ENCODE data around the gene CLASP2. TPM values are rescaled to one million over a fixed set of nuclear protein-coding genes. Genes with fewer than 3 reads are reported as not detected.
A peak's percentile ranks its signal among the peaks of the same experiment; 100 is the strongest.
"Not testable (repeated sequence)": the region's sequence is repeated elsewhere in the genome, so short reads cannot be mapped to it uniquely, and the experiment has no call there.

CLASP2 gene
- total RNA-seq, 1 donor from 2014 or later, result 1,092 TPM

- DNase-seq (ENCODE audit: low spot score in 2 of 2) (no peak), FAIRE-seq (no peak)
These were observed 23.1 kb downstream of the CLASP2 start for GRCh38 chr3:33694944-33695343.

- FAIRE-seq (no peak), DNase-seq (ENCODE audit: low spot score in 2 of 2) (no peak)
These were observed 27.7 kb downstream of the CLASP2 start for GRCh38 chr3:33690341-33690740.

- no peak for FAIRE-seq
These were observed 30.5 kb downstream of the CLASP2 start for GRCh38 chr3:33687406-33688010.

DNA sequence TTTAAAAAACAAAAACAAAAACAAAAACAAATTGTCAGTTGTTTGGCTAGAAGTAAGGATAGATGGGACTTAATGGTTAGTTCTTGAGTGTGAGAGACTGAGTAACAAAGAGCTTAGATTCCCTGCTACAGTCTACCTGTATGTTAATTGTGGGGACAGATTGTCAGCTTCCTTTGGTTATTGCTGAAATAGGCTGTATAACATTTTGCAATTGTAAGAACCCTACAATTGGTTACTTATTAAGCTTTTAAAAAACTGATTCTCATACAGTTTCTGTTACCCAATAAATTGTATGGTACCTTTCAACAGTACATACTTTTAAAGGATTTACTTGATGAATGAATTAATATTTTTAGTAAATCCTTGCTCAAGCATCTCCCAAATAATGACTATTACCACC is 35.3 kb downstream of the CLASP2 start:
- no peak for DNase-seq (ENCODE audit: low spot score in 2 of 2)
- FAIRE-seq, result no peak

More at GRCh38 chr3:33687406-33688010, 30.5 kb downstream of the CLASP2 start:
- DNase-seq (ENCODE audit: low spot score in 2 of 2), result no peak

DNA sequence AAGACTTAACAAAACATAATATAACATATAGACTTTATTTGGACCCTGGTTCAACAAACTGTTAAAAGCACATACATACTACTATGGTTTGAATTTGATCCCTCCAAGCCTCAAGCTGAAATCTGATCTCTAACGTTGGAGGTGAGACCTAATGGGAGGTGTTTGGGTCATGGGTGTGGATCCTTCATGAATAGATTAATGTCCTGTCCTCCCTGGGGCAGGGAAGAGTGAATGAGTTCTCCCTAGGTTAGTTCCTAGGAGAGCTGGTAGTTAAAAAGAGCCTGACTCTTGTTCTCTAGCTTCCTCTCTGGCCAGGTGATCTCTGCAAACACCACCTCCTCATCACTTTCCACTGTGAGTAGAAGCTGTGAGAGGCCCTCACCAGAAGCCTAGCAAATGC is 36.4 kb downstream of the CLASP2 start:
- no peak for FAIRE-seq
- DNase-seq (ENCODE audit: low spot score in 2 of 2), result no peak

DNA sequence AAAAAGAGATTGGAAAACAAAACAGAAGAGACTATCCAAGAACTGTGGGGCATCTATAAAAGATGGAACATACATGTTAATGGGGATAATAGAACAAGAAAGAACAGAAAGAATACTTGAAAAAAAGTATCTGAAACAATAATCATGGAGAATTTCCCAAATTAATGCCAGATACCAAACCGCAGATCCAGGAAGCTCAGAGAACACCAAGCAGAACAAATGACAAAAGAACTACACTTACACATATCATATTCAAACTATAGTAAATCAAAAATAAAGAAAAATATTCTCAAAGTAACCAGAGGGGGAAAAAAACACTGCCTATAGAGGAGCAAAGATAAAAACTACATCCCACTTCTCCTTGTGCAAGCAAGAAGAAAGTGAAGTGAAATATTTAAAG is 40.0 kb downstream of the CLASP2 start:
- DNase-seq (ENCODE audit: low spot score in 2 of 2), result no peak
- no peak for FAIRE-seq

DNA sequence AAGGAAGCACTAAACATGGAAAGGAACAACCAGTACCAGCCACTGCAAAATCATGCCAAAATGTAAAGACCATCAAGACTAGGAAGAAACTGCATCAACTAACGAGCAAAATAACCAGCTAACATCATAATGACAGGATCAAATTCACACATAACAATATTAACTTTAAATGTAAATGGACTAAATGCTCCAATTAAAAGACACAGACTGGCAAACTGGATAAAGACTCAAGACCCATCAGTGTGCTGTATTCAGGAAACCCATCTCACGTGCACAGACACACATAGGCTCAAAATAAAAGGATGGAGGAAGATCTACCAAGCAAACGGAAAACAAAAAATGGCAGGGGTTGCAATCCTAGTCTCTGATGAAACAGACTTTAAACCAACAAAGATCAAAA is 44.6 kb downstream of the CLASP2 start:
- not testable (repeated sequence) for FAIRE-seq; DNase-seq (ENCODE audit: low spot score in 2 of 2)

- DNase-seq (ENCODE audit: low spot score in 2 of 2) (no peak), FAIRE-seq (no peak)
These were observed 49.4 kb downstream of the CLASP2 start for GRCh38 chr3:33668618-33669017.

DNA sequence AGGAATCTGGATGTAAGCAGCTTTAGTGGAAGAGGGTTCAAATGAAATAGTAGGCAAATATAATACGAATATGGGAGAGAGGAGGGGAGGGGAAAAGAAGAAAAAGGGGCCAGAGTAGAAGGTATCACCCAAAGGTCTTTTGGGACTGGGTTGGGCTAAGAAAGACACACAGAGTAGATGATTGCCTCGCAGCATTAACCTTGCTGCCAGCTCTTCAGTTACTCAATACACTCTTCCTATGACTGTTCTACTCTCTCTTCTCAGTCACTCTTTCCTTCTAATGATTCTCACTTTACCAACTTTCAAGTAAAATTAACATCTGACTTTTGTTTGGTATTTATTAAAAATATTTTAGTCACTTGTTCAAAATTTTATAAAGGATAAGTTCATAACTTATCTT is 52.8 kb downstream of the CLASP2 start:
- FAIRE-seq, result no peak
- no peak for DNase-seq (ENCODE audit: low spot score in 2 of 2)

- no peak for FAIRE-seq
These were observed 53.9 kb downstream of the CLASP2 start for GRCh38 chr3:33664195-33664594.

DNA sequence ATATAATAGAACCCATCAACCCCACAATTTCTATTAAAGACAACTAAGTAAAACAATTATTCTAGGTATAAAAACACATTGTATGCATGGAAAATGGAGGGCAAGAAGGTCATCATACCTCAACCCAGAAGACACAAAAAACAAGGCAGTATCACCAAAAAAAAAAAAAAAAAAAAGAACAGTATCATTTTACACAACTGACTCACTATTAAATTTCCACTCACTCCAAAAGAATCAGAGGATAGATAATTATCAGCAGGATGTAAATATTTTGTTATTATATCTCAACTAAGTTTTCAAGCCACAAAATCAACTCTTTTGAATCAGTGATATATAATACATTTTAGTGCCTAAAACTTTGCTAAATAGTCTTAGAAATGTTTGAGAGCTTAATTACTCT is 55.0 kb downstream of the CLASP2 start:
- no peak for DNase-seq (ENCODE audit: low spot score in 2 of 2)
- no peak for FAIRE-seq

More at GRCh38 chr3:33664195-33664594, 53.9 kb downstream of the CLASP2 start:
- DNase-seq (ENCODE audit: low spot score in 2 of 2), result no peak

GRCh38 chr3:33659856-33660434 is 58.1 kb downstream of the CLASP2 start:
- no peak for DNase-seq (ENCODE audit: low spot score in 2 of 2)
- FAIRE-seq, result no peak

DNA sequence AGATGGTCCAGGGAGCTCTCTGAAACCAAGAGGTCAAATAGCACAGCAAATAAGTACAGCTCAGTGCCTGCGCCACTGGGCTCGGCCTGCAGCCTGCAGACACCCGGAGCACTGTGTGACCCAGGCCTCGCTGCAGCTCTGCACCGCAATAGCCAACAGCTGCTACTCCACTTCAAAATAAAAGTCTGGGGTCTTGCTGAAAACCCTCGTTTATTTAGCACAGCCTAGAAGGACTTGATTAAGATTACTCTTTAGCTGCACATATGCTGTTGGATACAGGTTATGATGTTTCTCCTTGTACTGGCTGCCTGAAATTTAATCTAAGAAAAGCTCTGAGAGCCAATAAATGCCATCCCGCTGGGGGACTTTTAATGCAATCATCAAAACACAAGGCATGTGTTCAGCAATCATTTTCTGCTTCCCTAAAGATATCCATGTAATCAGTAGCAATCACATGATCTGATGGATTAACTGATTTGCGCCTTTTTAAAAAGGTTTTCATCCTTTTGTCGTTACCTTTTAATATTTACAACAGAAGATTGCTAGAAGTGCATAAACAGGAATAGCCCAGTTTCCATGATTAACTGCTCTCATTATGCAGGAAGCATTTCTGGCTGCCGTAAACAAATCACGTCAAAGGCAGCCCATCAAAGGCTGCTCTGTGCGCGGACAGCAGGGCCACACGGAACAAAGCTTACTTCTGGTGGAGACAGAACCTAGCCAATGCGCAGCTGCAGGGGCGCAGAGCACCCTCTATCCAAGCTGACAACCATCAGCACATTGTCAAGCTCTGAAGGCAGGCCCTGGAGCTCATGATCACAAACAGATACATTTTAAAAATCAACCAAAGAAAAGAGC is 58.8 kb downstream of the CLASP2 start:
- FAIRE-seq, result peak; percentile 75
- DNase-seq (ENCODE audit: low spot score in 2 of 2), result peak; percentile 52 to 69

DNA sequence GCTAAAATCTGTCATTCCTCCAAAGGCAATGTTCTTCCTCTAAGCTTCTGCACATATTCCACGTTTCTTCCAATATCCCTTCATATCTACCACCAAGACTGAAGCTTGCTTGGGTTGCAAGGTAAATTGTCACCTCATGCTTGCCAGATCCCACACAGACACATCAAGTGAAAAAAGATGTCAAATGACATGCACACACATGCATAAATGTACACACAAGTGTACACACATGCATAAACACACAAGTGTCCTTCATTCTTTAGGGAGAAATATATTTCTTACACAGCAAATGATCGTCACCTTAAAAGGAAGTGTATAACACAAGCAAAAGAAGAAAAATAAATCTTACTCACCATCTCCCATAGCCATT is 59.4 kb downstream of the CLASP2 start:
- no peak for DNase-seq (ENCODE audit: low spot score in 2 of 2)
- no peak for FAIRE-seq

- DNase-seq (ENCODE audit: low spot score in 2 of 2), result no peak
- FAIRE-seq, result no peak
These were observed 60.0 kb downstream of the CLASP2 start for GRCh38 chr3:33658039-33658438.

- no peak for DNase-seq (ENCODE audit: low spot score in 2 of 2)
- FAIRE-seq, result no peak
These were observed 65.3 kb downstream of the CLASP2 start for GRCh38 chr3:33652736-33653135.

GRCh38 chr3:33651101-33651500 is 67.0 kb downstream of the CLASP2 start:
- DNase-seq (ENCODE audit: low spot score in 2 of 2); FAIRE-seq: not testable (repeated sequence)

GRCh38 chr3:33650495-33650894 is 67.6 kb downstream of the CLASP2 start:
- no peak for FAIRE-seq

DNA sequence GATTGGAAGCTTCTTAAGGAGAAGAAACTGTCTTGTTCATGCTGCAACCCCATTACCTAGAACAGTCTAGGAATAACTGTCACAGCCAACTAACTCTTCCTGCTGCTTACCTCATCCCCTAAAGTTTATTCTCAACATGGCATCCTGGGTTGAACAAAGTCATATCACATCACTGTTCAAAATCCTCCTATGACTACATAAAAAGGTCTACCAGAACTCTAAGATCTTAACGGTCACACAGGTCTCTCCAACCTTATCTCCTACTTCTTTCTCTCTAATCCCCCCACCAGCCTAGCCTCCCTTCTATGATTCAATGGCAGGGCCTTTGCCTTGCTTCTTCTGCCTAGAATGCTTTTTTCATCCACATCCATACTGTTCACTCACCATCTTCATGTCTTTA is 69.3 kb downstream of the CLASP2 start:
- FAIRE-seq (no peak), DNase-seq (ENCODE audit: low spot score in 2 of 2) (no peak)

More at GRCh38 chr3:33650495-33650894, 67.6 kb downstream of the CLASP2 start:
- no peak for DNase-seq (ENCODE audit: low spot score in 2 of 2)

GRCh38 chr3:33646406-33646805 is 71.6 kb downstream of the CLASP2 start:
- FAIRE-seq (no peak), DNase-seq (ENCODE audit: low spot score in 2 of 2) (no peak)

DNA sequence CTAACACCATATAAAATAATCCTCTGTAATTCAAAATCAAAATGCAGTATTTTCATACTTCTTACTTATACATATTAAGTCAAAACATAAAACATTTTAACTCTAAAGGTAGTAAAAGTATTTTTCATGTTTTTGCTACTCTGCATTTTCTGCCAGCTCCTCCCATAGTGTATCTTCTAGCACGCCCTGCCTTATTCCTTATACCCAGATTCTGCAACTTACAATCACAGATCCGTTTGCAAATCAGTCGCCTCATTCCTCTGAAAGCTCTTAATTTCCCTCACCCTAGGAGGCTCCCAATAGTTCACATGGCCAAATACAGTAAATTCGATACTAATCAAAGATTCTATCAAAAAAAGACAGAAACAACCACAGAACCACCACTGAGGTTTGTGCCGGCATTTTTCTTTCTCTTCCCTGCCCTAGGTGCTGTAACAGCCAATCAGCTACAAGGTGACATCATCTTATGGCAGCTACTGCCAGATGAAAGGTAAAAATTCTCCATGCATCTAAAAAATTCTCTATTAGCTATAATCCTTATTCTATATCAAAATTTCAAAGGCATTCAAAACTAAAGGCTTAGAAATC is 72.9 kb downstream of the CLASP2 start:
- no peak for DNase-seq (ENCODE audit: low spot score in 2 of 2)
- no peak for FAIRE-seq

All from frontal cortex (tissue), 4 donors.